Transverse colon (tissue), 4 donors: ENCODE data around the gene DNAJC22.

Source experiments
- EP300 ChIP-seq: sonication (generic); formaldehyde crosslinking; IDR thresholded peaks from one replicate; pipeline ENCODE4 v1.6.1; 2017; ENCODE audit warnings: antibody characterized with exemption, low read depth
- POLR2A ChIP-seq: fragments of 450-650 bp; IDR thresholded peaks from one replicate; pipeline ENCODE4 v1.6.1; 2016; ENCODE audit warnings: antibody characterized with exemption, mild to moderate bottlenecking, moderate library complexity
- POLR2AphosphoS5 ChIP-seq, 3 donors: sonication (generic); formaldehyde crosslinking; IDR thresholded peaks; one replicate each; pipeline ENCODE4 v1.6.1; 2016; ENCODE audit warnings: antibody characterized with exemption in 3 of 3
- TF ChIP-seq, protein P1 (sequence below), 5 experiments: fragments of 200-600 bp in 3 of 5; fragments of 450-650 bp in 2 of 5; sonication (generic) in 3 of 5; IDR thresholded peaks; 1 replicate in 2 of 5; 2 replicates in 3 of 5; pipeline ENCODE4 v1.5.1; 2016 to 2017; ENCODE audit warnings: antibody characterized with exemption in 5 of 5, inconsistent platforms in 3 of 5, mild to moderate bottlenecking in 2 of 5, moderate library complexity in 1 of 5

DNA sequence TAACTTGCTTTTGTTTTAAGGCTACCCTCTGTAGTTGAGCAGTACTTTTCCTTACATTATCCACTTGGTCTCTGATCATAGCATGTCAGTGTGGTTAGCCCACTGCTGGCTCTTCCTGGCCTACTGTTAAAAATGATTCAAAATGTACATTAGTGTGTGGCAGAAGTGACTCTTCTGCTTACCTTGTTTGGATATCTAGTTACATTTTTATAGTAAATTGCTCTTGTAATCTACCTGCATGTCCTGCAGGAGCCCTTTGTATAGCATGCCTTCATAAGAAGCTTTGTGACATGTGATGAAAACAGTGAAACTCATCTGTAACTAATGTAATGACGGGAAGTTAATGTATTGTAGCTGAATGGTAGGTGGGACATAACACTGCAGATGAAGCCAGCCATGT lies 28.7 kb downstream of the DNAJC22 start:
- TF ChIP-seq, protein P1, sequence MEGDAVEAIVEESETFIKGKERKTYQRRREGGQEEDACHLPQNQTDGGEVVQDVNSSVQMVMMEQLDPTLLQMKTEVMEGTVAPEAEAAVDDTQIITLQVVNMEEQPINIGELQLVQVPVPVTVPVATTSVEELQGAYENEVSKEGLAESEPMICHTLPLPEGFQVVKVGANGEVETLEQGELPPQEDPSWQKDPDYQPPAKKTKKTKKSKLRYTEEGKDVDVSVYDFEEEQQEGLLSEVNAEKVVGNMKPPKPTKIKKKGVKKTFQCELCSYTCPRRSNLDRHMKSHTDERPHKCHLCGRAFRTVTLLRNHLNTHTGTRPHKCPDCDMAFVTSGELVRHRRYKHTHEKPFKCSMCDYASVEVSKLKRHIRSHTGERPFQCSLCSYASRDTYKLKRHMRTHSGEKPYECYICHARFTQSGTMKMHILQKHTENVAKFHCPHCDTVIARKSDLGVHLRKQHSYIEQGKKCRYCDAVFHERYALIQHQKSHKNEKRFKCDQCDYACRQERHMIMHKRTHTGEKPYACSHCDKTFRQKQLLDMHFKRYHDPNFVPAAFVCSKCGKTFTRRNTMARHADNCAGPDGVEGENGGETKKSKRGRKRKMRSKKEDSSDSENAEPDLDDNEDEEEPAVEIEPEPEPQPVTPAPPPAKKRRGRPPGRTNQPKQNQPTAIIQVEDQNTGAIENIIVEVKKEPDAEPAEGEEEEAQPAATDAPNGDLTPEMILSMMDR (IDR thresholded peaks at IDR 0.05), result no peak
- TF ChIP-seq POLR2AphosphoS5 (IDR thresholded peaks at IDR 0.05), result no peak
- TF ChIP-seq POLR2A, result no peak
- no peak for TF ChIP-seq EP300
